PC-3 (cell line): ENCODE measurements around the gene JAKMIP1. TPM values are rescaled to one million over a fixed set of nuclear protein-coding genes. Genes with fewer than 3 reads are reported as not detected.

Source experiments
- ATAC-seq: fragments of 200-7000 bp; cut with Tn5 transposase; 2 replicates; pipeline ENCODE4 v1.9.1; 2020; ENCODE audit warnings: mild to moderate bottlenecking, moderate library complexity
- BruUV-seq: library from RNA; stranded (reverse); fragments of 400-500 nt; replicated peaks from 2 replicates; lab custom pipeline; 2021; lab: Mats Ljungman, UMichigan
- CTCF ChIA-PET: fragments of 300-600 bp; sonication (Branson Sonifier 250); formaldehyde crosslinking; loops from one replicate; lab custom pipeline; 2022; ENCODE audit warnings: antibody characterized with exemption; lab: Charles Lee
- POLR2A ChIA-PET: fragments of 300-600 bp; sonication (Branson Sonifier 250); formaldehyde crosslinking; loops from one replicate; lab custom pipeline; 2022; ENCODE audit warnings: antibody characterized with exemption; ENCODE audit not compliant: unreplicated experiment; lab: Charles Lee
- DNase-seq: peaks from one replicate; pipeline ENCODE4 v3.0.0-alpha.2; 2015
- H2AFZ ChIP-seq: fragments of 300-600 bp; sonication (generic); 2 replicates; pipeline ENCODE4 v1.6.0; 2016; ENCODE audit warnings: antibody characterized with exemption, low read length
- H3F3A ChIP-seq: fragments of 300-600 bp; sonication (generic); one replicate; pipeline ENCODE4 v1.6.0; 2017; ENCODE audit warnings: antibody characterized with exemption, low read length, control low read depth, mild to moderate bottlenecking; ENCODE audit not compliant: unreplicated experiment
- H3K27ac ChIP-seq: fragments of 300-600 bp; sonication (generic); 2 replicates; pipeline ENCODE4 v1.5.1; 2016; ENCODE audit warnings: mild to moderate bottlenecking, low read length
- H3K27me3 ChIP-seq: fragments of 300-600 bp; sonication (generic); 2 replicates; pipeline ENCODE4 v1.6.1; 2016; ENCODE audit warnings: low read length, mixed read lengths
- H3K36me3 ChIP-seq: fragments of 300-600 bp; sonication (generic); 2 replicates; pipeline ENCODE4 v1.6.1; 2016; ENCODE audit warnings: low read depth, mixed run types, low read length, mixed read lengths
- H3K4me1 ChIP-seq: fragments of 300-600 bp; sonication (generic); 2 replicates; pipeline ENCODE4 v1.5.1; 2016; ENCODE audit warnings: low read length; ENCODE audit not compliant: insufficient read depth
- H3K4me2 ChIP-seq: fragments of 300-600 bp; sonication (generic); 2 replicates; pipeline ENCODE4 v1.6.0; 2016; ENCODE audit warnings: low read length
- H3K4me3 ChIP-seq: fragments of 300-600 bp; sonication (generic); 2 replicates; pipeline ENCODE4 v1.5.1; 2016; ENCODE audit warnings: mild to moderate bottlenecking, low read length, mixed read lengths
- H3K79me2 ChIP-seq: fragments of 300-600 bp; sonication (generic); 2 replicates; pipeline ENCODE4 v1.6.1; 2017; ENCODE audit warnings: low read length, mixed read lengths
- H3K9ac ChIP-seq: fragments of 300-600 bp; sonication (generic); 2 replicates; pipeline ENCODE4 v1.6.0; 2016; ENCODE audit warnings: mild to moderate bottlenecking, low read length
- H3K9me2 ChIP-seq: fragments of 300-600 bp; sonication (generic); replicated peaks from 2 replicates; pipeline ENCODE4 v1.6.1; 2016; ENCODE audit warnings: mixed run types, low read length, mixed read lengths
- H3K9me3 ChIP-seq: fragments of 300-600 bp; sonication (generic); 2 replicates; pipeline ENCODE4 v1.6.1; 2016; ENCODE audit warnings: low read length, mixed read lengths
- H4K20me1 ChIP-seq: fragments of 300-600 bp; sonication (generic); 2 replicates; pipeline ENCODE4 v1.6.1; 2016; ENCODE audit warnings: low read length, mixed read lengths
- EZH2 ChIP-seq: fragments of 300-600 bp; sonication (generic); IDR thresholded peaks from one replicate; pipeline ENCODE4 v1.6.1; 2017; ENCODE audit warnings: antibody characterized with exemption, mild to moderate bottlenecking, low read length; ENCODE audit not compliant: unreplicated experiment
- EZH2phosphoT487 ChIP-seq: fragments of 300-600 bp; sonication (generic); IDR thresholded peaks from 2 replicates; pipeline ENCODE4 v1.6.1; 2018; ENCODE audit warnings: mild to moderate bottlenecking, antibody characterized with exemption, low read length, borderline replicate concordance
- intact Hi-C: fragments of 100-400 bp; cut with micrococcal nuclease; formaldehyde crosslinking; loops from 2 replicates; pipeline ENCODE4 v1.9.0; 2023
- total RNA-seq: library from RNA; depleted of rRNA; stranded (reverse); fragments of >200 nt; gene quantifications from 2 replicates; pipeline ENCODE4 v1.2.3, GENCODE V29; 2014
- TF ChIP-seq, protein P1 (sequence below): fragments of 300-600 bp; sonication (generic); conservative IDR thresholded peaks from 2 replicates; pipeline ENCODE4 v1.5.1; 2017; ENCODE audit warnings: antibody characterized with exemption, low read depth, mild to moderate bottlenecking, low read length

The JAKMIP1 gene
- total RNA-seq, 1 experiment from 2014 or later = 0.04 TPM

DNA sequence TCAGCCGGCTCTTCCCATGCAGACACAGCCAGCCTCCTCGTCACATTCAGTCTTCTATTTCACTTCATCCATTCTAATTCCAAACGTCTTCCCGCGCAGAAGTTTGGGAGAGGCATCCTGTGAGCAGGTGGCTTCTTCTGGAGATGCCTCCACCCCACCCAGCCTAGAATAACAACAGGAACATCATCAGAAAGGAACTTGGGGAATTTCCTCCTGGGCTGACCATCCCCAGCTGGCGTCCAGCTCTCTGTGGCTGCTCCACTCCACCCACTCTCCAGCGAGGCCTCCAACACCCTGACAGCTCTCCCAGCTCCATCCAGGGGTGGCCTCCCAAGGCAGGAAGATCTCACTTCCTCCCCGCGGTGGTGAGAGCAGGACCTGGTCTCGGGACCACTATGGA lies 176.6 kb downstream of the JAKMIP1 start:
- no peak overlapping the region for H3K27ac ChIP-seq
- H4K20me1 ChIP-seq = no peaks in the 10 kb centered on the region
- H3K27me3 ChIP-seq = peaks cover 42% of the 10 kb centered on the region
- H3K4me3 ChIP-seq = no peak overlapping the region
- BruUV-seq = no TSS peak
- intact Hi-C loops = no loop called here
- no peaks in the 10 kb centered on the region for H3K36me3 ChIP-seq
- no peaks in the 10 kb centered on the region for H3K9me2 ChIP-seq
- ChIA-PET POLR2A (no interaction called here), CTCF (no interaction called here)
- DNase-seq (no peak), ATAC-seq (no peak)
- TF ChIP-seq, protein P1, sequence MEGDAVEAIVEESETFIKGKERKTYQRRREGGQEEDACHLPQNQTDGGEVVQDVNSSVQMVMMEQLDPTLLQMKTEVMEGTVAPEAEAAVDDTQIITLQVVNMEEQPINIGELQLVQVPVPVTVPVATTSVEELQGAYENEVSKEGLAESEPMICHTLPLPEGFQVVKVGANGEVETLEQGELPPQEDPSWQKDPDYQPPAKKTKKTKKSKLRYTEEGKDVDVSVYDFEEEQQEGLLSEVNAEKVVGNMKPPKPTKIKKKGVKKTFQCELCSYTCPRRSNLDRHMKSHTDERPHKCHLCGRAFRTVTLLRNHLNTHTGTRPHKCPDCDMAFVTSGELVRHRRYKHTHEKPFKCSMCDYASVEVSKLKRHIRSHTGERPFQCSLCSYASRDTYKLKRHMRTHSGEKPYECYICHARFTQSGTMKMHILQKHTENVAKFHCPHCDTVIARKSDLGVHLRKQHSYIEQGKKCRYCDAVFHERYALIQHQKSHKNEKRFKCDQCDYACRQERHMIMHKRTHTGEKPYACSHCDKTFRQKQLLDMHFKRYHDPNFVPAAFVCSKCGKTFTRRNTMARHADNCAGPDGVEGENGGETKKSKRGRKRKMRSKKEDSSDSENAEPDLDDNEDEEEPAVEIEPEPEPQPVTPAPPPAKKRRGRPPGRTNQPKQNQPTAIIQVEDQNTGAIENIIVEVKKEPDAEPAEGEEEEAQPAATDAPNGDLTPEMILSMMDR = no peak
- no peak for TF ChIP-seq EZH2
- no peak for TF ChIP-seq EZH2phosphoT487
- H3K4me2 ChIP-seq = no peak overlapping the region
- no peak overlapping the region for H2AFZ ChIP-seq
- no peaks in the 10 kb centered on the region for H3F3A ChIP-seq
- H3K9ac ChIP-seq = no peak overlapping the region
- no peaks in the 10 kb centered on the region for H3K79me2 ChIP-seq
- H3K4me1 ChIP-seq = no peaks in the 10 kb centered on the region
- no peaks in the 10 kb centered on the region for H3K9me3 ChIP-seq

DNA sequence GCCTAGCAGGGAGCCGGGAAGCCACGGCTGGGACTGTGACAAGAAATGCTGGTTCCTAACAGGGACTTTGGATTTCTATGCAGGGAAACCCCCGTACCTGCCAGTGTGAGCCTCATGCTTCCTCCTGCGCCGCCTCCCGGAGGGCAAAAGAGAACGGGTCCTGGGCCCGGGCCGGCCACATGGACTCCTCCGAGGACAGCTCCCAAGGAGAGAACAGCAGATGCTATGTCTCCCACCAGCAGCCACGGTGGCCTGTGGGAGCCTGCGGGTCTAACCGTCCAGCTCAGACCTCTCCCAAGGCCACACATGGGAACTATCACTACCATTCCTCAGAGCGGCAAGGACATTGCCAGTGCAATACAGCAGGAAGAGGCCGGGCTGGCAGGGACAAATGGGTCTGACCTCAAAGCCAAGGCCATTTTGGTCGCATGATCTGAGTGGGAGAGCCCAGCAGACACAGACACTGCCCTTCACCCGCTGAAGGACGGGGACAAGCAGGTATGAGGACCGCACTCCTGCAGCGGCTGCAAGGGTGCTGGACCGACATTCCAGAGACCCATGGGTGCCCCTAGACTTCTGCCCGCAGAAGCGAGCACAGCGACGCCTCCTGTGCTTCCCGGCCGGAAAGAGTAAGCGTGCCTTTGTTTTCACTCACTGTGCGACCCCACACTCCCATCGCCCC lies 177.6 kb downstream of the JAKMIP1 start:
- Histone ChIP-seq H3K9me3 (no peaks in the 10 kb centered on the region), H3K4me3 (no peak overlapping the region), H3K4me2 (no peak overlapping the region), H3K27me3 (peaks cover 35% of the 10 kb centered on the region), H4K20me1 (no peaks in the 10 kb centered on the region), H3K79me2 (no peaks in the 10 kb centered on the region), H3K36me3 (no peaks in the 10 kb centered on the region), H2AFZ (no peak overlapping the region), H3K4me1 (no peaks in the 10 kb centered on the region), H3K9me2 (no peaks in the 10 kb centered on the region), H3K9ac (no peak overlapping the region), H3K27ac (no peak overlapping the region), H3F3A (no peaks in the 10 kb centered on the region)
- DNase-seq = no peak
- BruUV-seq = no TSS peak
- POLR2A ChIA-PET = no interaction called here
- intact Hi-C loops = no loop called here
- no peak for ATAC-seq
- CTCF ChIA-PET = no interaction called here
- TF ChIP-seq EZH2 (no peak), EZH2phosphoT487 (no peak)
- TF ChIP-seq, protein P1 = no peak

DNA sequence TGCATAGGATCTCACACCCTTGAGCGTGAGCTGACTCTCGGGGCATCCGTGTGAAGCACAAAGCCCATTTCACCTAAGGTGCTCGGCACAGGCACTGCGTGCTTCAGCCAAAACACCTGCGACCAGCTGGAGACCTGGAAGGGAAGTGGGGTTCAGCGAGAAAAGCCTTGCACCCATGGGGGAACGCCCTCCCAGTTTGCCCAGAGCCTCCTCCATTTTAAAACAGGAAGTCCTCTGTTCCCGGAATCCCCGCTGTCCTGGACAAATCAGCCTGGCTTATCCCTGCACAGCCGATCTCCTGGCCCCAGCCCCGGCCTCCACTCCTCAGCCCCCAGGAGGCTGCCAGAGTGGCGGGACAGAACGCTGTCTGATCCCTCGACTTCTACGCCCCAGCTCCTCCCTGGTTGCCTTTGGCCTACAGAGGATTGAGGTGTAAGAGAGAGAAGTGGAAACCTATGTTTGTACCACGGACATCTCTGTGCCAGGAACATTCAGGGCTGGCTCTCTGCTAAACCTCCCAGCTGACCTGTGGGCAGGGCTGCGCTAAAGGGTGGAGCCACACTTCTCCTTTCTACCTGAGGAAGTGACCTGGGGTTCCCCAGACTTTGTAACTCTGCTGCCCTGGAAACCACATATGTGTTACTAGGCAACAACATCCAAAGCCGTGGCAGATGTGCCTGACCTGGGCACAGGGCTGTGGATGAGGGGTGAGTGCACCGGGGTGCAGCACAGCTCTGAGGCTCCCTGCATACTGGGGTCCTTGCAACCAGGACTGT lies 178.3 kb downstream of the JAKMIP1 start:
- ATAC-seq = no peak
- H4K20me1 ChIP-seq = no peaks in the 10 kb centered on the region
- no peak overlapping the region for H3K27ac ChIP-seq
- no peaks in the 10 kb centered on the region for H3K79me2 ChIP-seq
- intact Hi-C loops = no loop called here
- no peak for DNase-seq
- no peak overlapping the region for H2AFZ ChIP-seq
- BruUV-seq = no TSS peak
- H3K36me3 ChIP-seq = no peaks in the 10 kb centered on the region
- TF ChIP-seq EZH2phosphoT487 = no peak
- TF ChIP-seq, protein P1 = no peak
- TF ChIP-seq EZH2 = no peak
- ChIA-PET CTCF (no interaction called here), POLR2A (no interaction called here)
- H3K4me3 ChIP-seq = no peak overlapping the region
- H3K27me3 ChIP-seq = peaks cover 40% of the 10 kb centered on the region
- no peaks in the 10 kb centered on the region for H3K9me2 ChIP-seq
- no peak overlapping the region for H3K4me2 ChIP-seq
- no peaks in the 10 kb centered on the region for H3F3A ChIP-seq
- no peak overlapping the region for H3K9ac ChIP-seq
- no peaks in the 10 kb centered on the region for H3K4me1 ChIP-seq
- no peaks in the 10 kb centered on the region for H3K9me3 ChIP-seq
